ENCODE results near the gene ARHGAP6. TPM values are rescaled to one million over a fixed set of nuclear protein-coding genes. Genes with fewer than 3 reads are reported as not detected.

The ARHGAP6 gene
- total RNA-seq, 6 donors from 2014 or later, result 14.4 to 40.9 (median 18.0) TPM

- no peak for DNase-seq
- peak overlapping the region in 1 of 4 donors; percentile 37 for H3K27ac ChIP-seq
Observed at GRCh38 chrX:11342673-11343072, 323.0 kb downstream of the ARHGAP6 start.

GRCh38 chrX:11341274-11342201 is 324.2 kb downstream of the ARHGAP6 start:
- TF ChIP-seq EP300 (IDR thresholded peaks at IDR 0.05) (peak in 1 of 4 donors; percentile 16), POLR2AphosphoS5 (IDR thresholded peaks at IDR 0.05) (peak in 1 of 2 donors; percentile 60), POLR2A (IDR thresholded peaks at IDR 0.05) (no peak)
- TF ChIP-seq, protein P1, sequence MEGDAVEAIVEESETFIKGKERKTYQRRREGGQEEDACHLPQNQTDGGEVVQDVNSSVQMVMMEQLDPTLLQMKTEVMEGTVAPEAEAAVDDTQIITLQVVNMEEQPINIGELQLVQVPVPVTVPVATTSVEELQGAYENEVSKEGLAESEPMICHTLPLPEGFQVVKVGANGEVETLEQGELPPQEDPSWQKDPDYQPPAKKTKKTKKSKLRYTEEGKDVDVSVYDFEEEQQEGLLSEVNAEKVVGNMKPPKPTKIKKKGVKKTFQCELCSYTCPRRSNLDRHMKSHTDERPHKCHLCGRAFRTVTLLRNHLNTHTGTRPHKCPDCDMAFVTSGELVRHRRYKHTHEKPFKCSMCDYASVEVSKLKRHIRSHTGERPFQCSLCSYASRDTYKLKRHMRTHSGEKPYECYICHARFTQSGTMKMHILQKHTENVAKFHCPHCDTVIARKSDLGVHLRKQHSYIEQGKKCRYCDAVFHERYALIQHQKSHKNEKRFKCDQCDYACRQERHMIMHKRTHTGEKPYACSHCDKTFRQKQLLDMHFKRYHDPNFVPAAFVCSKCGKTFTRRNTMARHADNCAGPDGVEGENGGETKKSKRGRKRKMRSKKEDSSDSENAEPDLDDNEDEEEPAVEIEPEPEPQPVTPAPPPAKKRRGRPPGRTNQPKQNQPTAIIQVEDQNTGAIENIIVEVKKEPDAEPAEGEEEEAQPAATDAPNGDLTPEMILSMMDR (IDR thresholded peaks at IDR 0.05), result no peak
- no peaks in the 10 kb centered on the region for H3K9me3 ChIP-seq
- peak; percentile 73 to 95 for ATAC-seq (ENCODE audit: low FRiP score in 2 of 2)
- H3K4me3 ChIP-seq, result no peak overlapping the region
- H3K27ac ChIP-seq, result peak overlapping the region in 3 of 4 donors; percentile 37 to 48 (median 43)
- no peaks in the 10 kb centered on the region for H3K36me3 ChIP-seq
- WGBS, 2 donors, result 12 to 38% methylated on average over 10 of the region's 10 CpGs
- no peaks in the 10 kb centered on the region for H3K4me1 ChIP-seq
- DNase-seq, result peak in 1 of 2 donors; percentile 40
- no peaks in the 10 kb centered on the region for H3K27me3 ChIP-seq

More at GRCh38 chrX:11342673-11343072, 323.0 kb downstream of the ARHGAP6 start:
- no peak for ATAC-seq (ENCODE audit: low FRiP score in 2 of 2)
- no peak for TF ChIP-seq POLR2A (IDR thresholded peaks at IDR 0.05)
- no peak for TF ChIP-seq EP300 (IDR thresholded peaks at IDR 0.05)
- TF ChIP-seq, protein P1 (IDR thresholded peaks at IDR 0.05), result no peak
- no peak for TF ChIP-seq POLR2AphosphoS5 (IDR thresholded peaks at IDR 0.05)
- no peaks in the 10 kb centered on the region for H3K4me1 ChIP-seq
- H3K36me3 ChIP-seq, result no peaks in the 10 kb centered on the region
- no peak overlapping the region for H3K4me3 ChIP-seq
- no peaks in the 10 kb centered on the region for H3K27me3 ChIP-seq
- no peaks in the 10 kb centered on the region for H3K9me3 ChIP-seq

GRCh38 chrX:11337292-11338009 is 328.3 kb downstream of the ARHGAP6 start:
- ATAC-seq (ENCODE audit: low FRiP score in 2 of 2), result no peak

DNA sequence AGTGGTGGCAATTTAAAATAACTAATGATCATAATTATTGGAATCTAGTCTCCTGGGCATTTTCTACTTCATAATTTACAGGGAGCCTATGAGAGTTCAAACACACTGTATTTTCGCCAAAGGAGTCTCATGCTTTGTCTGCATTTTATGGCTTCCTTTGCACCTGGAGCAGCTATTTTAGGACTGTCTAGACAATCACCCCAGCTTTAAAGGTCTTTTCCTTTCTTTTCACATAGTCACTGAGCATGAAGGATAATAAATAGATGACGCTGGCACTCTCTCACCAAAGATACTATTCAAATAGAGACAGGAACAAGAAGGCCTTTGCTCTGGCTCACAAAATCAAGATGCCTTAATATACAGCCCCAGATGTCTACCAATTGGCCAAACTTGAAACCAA is 329.5 kb downstream of the ARHGAP6 start:
- DNase-seq, result no peak
- Histone ChIP-seq H3K36me3 (no peaks in the 10 kb centered on the region), H3K27me3 (no peaks in the 10 kb centered on the region), H3K9me3 (no peaks in the 10 kb centered on the region), H3K4me1 (no peaks in the 10 kb centered on the region), H3K4me3 (no peak overlapping the region), H3K27ac (no peak overlapping the region)
- WGBS, 2 donors, result 68 to 71% methylated on average over 2 of the region's 2 CpGs
- ATAC-seq (ENCODE audit: low FRiP score in 2 of 2), result no peak
- TF ChIP-seq EP300 (IDR thresholded peaks at IDR 0.05) (no peak), POLR2AphosphoS5 (IDR thresholded peaks at IDR 0.05) (no peak)

More at GRCh38 chrX:11337292-11338009, 328.3 kb downstream of the ARHGAP6 start:
- no peak overlapping the region for H3K4me3 ChIP-seq
- H3K36me3 ChIP-seq, result no peaks in the 10 kb centered on the region
- no peak overlapping the region for H3K27ac ChIP-seq
- no peak for TF ChIP-seq POLR2A (IDR thresholded peaks at IDR 0.05)
- no peak for TF ChIP-seq EP300 (IDR thresholded peaks at IDR 0.05)
- TF ChIP-seq POLR2AphosphoS5 (IDR thresholded peaks at IDR 0.05), result no peak
- TF ChIP-seq, protein P1 (IDR thresholded peaks at IDR 0.05), result no peak
- no peak for DNase-seq
- no peaks in the 10 kb centered on the region for H3K27me3 ChIP-seq
- WGBS, 2 donors, result 58 to 94% methylated on average over 1 of the region's 1 CpG
- H3K4me1 ChIP-seq, result no peaks in the 10 kb centered on the region
- no peaks in the 10 kb centered on the region for H3K9me3 ChIP-seq

DNA sequence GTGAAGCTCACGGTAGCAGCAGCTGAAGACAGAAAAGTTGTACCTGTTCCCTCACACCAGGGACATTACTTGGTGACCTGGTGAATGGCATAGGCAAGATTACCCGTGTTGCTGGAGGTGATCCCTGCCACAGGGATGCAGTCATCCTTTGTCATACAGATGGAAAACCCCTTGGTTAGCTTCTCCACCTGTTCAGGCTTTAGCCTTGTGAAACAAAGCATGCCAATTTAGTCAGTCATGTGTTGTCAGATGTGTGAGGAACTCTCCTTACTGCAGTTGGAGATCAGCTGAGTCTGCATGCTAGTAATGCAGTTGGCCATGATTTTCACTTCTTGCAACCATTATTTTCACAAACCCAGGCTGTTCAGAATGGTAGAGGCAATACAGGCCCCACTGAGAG is 331.6 kb downstream of the ARHGAP6 start:
- Histone ChIP-seq H3K27me3 (no peaks in the 10 kb centered on the region), H3K4me3 (no peak overlapping the region), H3K4me1 (no peaks in the 10 kb centered on the region), H3K27ac (no peak overlapping the region), H3K9me3 (no peaks in the 10 kb centered on the region), H3K36me3 (no peaks in the 10 kb centered on the region)
- no peak for ATAC-seq (ENCODE audit: low FRiP score in 2 of 2)
- WGBS, 2 donors, result 68 to 84% methylated on average over 2 of the region's 2 CpGs
- TF ChIP-seq POLR2A (IDR thresholded peaks at IDR 0.05) (no peak), POLR2AphosphoS5 (IDR thresholded peaks at IDR 0.05) (no peak), EP300 (IDR thresholded peaks at IDR 0.05) (no peak)
- TF ChIP-seq, protein P1 (IDR thresholded peaks at IDR 0.05), result no peak
- no peak for DNase-seq

Data from upper lobe of left lung (tissue), 6 donors.